HTERT RPE-1 (cell line): Measurements from ENCODE around the gene COG5.
"Not testable (repeated sequence)": the region's sequence is repeated elsewhere in the genome, so short reads cannot be mapped to it uniquely, and the experiment has no call there.

Experiments used
- in situ Hi-C: fragments of 300-500 bp; cut with MboI; formaldehyde crosslinking; loops from 4 replicates; pipeline ENCODE4 v1.14.3; 2020; ENCODE audit warnings: low sequenced_read_pairs

Gene COG5

DNA sequence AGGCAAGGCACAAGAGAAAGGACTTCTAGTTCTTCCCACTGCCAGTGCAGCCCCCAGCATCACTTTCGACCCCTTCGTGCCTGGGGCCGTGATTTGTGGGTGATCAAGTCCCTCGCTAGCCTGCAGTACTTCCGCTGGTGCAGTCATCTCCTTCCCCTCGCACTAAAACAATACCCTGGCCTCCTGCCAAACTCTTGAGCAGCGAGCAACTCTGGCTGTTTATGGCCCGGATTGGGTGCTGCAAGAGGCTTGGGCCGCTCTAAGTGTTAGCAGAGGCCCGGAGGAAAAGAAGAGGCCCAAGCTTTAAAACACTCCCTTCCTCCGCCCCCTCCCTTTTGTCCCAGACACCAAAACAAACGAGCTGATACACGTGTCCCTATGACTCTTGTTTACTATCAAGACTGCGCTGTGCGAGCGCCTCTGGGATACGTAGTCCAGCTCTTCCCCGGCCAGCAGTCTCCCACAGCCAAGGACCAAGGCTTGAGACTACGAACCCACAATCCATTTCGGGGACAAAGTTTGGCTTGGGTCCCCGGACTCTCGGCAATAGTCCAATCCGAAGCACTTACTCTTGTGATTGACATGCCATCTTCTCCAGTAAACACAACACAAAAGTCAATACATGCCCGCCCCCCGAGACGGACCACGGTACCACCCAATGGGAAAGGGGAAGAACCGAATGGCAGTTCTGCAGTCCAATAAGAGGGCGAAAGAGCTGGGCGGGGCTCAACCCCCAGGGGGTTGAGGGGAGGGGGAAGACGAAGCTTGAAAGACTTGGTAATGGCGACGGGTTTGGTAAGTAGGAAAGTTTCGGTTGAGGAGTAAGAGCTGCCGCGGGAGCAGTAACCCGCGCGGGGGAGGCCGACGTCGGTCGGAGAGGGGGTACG lies 395.2 kb downstream of the COG5 start, which contains the start of gene HBP1:
Gene HBP1 (plus strand): TSS at position 771 of the 887 bp plus-strand sequence. CDS start 10,891 bp downstream, outside the sequence.
- in situ Hi-C loops: no loop called here

DNA sequence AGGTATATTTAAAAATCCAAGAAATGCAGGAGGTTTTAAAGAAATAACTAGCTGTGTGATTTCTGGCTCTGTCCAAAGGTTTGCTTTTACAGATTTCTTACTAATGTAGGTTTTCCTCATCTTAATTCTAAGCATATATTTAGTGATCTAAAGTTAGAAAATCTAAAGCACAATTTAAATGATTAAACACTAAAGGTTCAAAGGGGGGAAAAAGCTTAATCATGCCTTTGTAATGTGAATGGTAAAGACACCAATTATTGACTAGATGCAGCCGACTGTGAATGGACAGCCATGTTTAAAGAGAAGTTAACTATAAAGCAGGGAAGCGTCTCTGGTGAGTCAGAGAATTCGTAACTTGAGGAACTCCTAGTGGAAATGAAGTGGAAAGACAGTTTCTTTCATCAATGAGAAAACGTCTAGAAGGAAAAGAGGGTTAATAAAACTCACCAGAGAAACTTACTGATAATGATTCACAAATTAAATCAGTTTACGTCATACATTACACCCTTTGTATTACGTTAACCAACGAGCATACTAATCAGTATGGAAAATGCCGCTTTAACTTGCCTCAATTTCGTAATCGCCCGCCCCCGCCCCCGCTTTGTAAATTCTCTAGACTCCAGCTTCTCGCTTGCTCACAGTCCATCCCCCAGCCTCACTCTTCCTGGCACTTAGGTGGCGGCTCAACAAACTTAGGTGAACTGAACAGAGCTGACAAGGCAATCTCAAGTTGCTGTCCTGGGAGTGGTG lies 396.1 kb downstream of the COG5 start:
- in situ Hi-C loops: no loop called here

DNA sequence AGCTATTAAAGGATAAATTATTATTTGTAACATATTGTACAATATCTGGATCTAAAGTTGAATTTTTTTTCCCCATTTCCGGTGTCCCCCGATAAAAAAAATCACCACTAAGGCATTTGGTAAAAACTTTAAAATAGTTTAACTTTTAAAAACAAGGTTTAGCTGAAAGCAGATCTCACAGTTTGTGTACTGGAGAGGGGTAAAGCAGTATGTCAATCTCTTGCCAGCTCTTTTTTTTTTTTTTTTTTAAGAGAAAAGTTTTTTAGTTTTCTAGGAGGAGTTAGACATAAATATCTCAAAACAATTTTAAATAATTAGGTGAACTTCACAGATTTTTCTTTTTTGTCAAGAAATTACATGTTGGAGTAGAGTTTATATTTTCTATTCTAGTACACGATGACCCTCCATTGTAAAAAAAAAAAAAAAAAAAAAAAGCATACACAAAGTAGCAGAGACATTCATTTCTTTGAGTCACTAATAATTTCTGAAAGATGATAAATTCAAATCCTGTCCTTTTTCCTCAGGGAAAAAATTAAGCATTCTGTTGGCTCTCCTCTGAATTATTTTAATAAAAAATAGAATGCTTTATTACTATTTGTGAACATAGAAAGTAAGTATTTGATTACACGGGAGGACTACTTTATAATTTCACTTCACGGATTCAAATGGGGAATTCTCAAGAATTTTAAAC lies 396.8 kb downstream of the COG5 start:
- in situ Hi-C loops: no loop called here

DNA sequence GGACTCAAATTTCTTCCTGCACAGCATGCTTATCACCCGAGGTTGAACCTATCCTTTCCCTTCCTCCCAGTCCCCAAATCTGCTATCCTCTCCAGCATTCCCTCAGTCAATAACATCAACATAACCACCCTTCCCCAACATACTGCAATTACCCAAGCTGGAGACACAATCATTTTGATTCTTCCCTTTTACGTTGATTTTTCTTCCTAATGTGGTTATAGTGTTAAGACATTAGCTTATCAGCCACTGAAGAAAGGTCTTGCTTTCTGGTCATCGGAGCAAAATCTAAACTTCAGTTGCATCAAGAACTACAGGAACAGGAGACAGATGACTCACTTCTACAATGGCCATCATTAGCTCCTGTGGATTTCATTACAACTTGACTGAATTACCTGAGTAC lies 398.4 kb downstream of the COG5 start:
- in situ Hi-C loops: no loop called here

DNA sequence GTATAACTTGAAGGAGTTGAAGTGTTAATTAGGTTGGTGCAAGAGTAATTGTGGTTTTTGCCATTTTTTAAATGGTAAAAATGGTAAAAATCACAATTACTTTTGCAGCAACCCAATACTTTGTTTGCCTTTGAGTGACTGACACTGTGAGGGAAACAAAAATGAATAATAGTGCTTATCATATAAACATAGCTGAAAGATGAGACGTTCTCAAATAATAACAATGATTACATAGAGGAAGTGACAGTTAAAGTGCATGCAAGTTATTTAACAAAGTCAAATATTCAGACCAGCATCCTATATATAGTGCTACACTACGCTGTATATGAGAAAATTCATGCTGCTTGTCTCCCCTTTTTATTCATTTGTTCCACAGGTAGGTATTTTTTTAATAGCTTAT lies 399.6 kb downstream of the COG5 start:
- in situ Hi-C loops: no loop called here

DNA sequence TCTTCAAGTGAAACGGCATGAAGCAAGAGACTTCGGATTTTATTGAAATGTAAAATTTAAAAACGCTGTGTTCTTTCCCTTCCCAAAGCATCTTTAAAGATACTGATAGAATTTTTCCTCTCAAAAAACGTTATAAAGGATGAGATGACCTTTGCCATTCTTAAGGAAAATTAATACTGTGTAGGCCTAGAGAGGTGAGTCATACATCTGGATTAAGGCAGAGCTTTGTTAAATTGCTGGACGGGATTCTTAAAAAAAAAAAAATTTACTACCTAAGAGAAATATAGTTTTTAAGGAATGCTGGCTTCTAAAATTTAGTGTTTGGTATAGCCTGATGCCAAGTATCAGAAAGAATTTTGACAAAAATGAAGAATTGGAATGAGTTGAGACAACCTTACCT lies 401.2 kb downstream of the COG5 start:
- in situ Hi-C loops: no loop called here

DNA sequence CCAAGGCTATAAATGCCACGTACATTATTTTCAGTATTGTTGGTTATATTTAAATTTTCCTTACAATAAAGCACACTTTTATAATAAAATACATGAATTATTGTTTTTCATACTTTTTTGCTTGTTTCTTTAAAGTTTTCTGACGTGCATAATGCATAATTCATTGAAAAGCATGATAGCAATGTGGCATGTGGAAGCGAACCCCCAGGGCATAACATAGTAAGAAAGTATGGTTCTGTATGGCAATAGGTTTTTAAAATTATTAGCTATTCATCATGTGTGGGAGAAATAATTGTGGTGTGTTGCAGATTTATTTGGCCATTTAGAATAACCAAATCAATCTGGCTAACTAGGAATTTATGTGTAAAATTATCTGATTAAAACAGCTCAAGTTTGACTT lies 402.3 kb downstream of the COG5 start:
- in situ Hi-C loops: no loop called here

DNA sequence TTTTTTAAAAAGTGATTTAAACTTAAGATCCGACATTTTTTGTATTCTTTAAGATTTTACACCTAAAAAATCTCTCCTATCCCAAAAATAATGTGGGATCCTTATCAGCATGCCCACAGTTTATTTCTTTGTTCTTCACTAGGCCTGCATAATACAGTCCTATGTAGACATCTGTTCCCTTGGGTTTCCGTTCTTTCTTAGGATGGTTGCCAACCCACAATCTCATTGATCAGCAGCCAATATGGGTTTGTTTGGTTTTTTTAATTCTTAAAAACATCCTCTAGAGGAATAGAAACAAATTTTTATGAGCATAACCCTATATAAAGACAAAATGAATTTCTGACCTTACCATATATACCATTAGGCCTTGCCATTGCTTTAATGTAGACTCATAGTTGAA lies 403.3 kb downstream of the COG5 start:
- in situ Hi-C loops: no loop called here

DNA sequence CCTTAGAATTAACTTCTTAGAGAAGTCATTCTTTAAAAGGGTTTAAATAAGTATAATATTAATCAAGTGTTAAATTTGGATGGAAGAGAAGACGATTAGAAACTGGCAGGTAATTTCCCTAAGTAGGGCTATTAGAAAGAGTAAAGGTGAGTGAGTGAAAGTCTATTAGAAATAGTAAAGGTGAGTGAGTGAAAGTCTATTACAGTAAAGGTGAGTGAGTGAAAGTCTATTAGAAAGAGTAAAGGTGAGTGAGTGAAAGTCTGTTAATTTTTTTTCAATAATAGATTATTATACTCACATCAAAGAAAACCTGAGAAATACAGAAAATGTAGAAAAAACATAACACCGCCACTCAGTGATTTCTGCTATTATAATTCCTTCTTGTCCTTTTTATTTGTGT lies 405.7 kb downstream of the COG5 start:
- in situ Hi-C loops: no loop called here

DNA sequence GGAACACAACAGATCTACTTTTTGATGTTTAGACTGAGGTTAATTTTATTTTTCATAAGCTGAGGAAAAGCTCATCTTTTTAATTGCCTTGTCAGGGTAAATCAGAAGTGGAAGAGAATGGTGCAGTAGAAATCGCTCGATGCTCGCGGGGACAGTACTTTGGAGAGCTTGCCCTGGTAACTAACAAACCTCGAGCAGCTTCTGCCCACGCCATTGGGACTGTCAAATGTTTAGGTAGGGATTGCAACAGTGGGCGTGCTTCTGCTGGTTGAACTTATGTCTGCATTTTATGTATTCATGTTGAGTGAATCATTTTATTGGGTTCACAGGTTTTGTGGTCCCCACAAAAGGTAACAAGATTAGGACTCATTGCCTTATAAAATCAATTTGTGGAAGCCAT lies 406.6 kb downstream of the COG5 start:
- in situ Hi-C loops: no loop called here

DNA sequence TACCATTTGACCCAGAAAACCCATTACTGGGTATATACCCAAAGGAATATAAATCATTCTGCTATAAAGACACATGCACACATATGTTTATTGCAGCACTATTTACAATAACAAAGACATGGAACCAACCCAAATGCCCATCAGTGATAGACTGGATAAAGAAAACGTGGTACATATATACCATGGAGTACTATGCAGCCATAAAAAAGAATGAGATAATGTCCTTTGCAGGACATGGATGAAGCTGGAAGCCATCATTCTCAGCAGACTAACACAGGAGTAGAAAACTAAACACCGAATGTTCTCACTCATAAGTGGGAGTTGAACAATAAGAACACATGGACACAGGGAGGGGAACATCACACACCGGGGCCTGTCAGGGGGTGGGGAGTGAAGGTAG lies 408.0 kb downstream of the COG5 start:
- in situ Hi-C loops: not testable (repeated sequence)

DNA sequence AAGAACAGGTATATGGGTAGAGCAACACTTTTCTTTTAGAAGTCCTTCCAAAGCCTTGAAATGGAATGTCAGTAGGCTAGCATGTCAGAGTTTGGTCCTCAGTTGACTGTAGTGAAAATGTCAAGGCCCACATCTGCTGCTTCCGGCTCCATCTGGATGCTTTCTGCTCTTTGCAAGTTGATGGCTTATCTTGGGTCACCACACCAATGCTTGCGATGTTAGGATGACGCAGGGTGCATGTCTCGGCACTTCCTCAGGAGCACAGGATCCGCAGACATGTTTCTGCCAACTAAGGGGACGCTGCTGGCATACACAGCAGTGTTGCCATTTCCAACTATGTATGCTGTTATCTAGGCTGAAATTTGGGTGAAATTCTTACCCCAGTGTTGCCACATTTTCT lies 408.9 kb downstream of the COG5 start:
- in situ Hi-C loops: no loop called here

DNA sequence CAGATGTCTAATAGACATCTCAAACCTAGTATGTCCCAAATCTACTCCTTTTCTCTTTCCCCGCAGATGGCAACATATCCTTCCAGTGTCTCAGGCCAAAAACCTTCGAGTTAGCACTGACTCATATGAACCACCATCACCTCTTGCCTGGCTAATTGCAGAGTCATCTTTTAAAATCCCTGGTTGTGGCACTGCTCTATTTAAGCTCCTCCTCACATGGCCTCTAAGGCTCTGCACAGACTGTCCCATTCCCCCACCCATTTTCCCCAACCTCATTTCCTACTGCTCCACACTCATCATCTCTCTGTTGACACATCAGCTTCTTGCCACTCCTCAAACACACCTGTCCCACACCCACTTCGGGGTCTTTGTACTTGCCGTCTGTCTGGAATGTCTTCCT lies 411.7 kb downstream of the COG5 start:
- in situ Hi-C loops: no loop called here
